ENCODE results near the gene CCDC127. TPM values are rescaled to one million over a fixed set of nuclear protein-coding genes. Genes with fewer than 3 reads are reported as not detected.

Gene CCDC127
- total and polyA plus RNA-seq, 7 donors, result 4.1 to 11.2 (median 7.0) TPM

DNA sequence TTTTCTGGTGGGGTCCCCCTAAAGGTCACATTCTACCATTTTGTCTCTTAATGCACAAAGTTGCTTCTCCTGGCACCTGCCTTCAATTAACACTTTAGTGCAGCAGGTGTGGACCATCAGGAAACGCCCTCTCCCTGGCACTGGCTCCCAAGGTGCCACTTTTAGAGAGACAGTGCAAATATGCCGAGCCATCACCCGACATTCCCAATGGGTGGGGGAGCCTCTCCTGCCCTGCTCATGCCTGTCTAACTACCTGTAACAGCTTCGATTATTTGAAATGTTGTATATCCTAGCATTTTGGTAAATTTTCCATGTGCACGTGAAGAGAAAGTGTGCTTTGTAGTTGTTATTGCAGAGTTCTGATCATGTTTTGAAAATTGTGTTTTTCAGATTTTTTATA is 39.8 kb downstream of the CCDC127 start:
- no peak for ATAC-seq
- WGBS, 3 donors, result 58 to 70% (median 70%) methylated on average over 5 of the region's 5 CpGs

DNA sequence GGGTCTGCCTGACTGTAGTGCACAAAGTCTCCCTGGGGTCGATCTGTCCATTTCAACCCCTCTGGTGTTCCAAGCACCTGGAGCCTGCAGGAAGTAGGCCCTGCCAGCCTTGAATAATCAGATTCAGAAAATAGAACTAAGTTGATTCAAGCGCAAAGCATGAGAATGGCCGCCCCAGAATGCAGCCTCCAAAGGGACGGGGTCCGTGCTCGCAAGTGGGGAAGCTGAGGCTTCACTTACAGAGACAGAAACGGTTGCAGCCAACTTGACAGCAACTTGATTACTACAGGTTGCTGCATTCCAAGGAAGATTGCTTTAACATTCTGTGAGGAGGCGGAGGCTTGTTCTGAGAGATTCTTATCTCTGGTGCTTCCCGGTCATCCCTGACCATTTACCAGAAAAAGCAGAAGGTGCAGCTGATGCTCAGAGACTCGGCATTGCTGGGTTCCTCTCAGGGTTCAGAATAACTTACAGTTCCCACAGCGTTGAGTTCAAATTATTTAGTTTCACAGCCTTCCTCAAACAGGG is 41.6 kb downstream of the CCDC127 start:
- no peak for ATAC-seq
- 75 to 80% (median 75%) methylated on average over 11 of the region's 11 CpGs for WGBS, 3 donors
- Histone ChIP-seq H3K27me3 (ENCODE audit: insufficient read depth in 3 of 3, low read length in 2 of 3) (peaks cover 0 to 12% (median 0%) of the 10 kb centered on the region in 3 donors), H3K27ac (no peak overlapping the region), H3K36me3 (ENCODE audit: insufficient read depth in 1 of 2, low read depth in 1 of 2) (no peaks in the 10 kb centered on the region), H3K9me3 (no peaks in the 10 kb centered on the region), H3K4me1 (no peaks in the 10 kb centered on the region), H3K4me3 (no peak overlapping the region)
- intact Hi-C loops (cut with DNase I), result no loop called here
- TF ChIP-seq, protein P1, sequence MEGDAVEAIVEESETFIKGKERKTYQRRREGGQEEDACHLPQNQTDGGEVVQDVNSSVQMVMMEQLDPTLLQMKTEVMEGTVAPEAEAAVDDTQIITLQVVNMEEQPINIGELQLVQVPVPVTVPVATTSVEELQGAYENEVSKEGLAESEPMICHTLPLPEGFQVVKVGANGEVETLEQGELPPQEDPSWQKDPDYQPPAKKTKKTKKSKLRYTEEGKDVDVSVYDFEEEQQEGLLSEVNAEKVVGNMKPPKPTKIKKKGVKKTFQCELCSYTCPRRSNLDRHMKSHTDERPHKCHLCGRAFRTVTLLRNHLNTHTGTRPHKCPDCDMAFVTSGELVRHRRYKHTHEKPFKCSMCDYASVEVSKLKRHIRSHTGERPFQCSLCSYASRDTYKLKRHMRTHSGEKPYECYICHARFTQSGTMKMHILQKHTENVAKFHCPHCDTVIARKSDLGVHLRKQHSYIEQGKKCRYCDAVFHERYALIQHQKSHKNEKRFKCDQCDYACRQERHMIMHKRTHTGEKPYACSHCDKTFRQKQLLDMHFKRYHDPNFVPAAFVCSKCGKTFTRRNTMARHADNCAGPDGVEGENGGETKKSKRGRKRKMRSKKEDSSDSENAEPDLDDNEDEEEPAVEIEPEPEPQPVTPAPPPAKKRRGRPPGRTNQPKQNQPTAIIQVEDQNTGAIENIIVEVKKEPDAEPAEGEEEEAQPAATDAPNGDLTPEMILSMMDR (IDR thresholded peaks at IDR 0.05), result no peak
- peak in 1 of 2 donors; percentile 28 for DNase-seq

More for the DNA sequence above, 39.8 kb downstream of the CCDC127 start:
- Histone ChIP-seq H3K27me3 (ENCODE audit: insufficient read depth in 3 of 3, low read length in 2 of 3) (peaks cover 0 to under 1% (median 0%) of the 10 kb centered on the region in 3 donors), H3K36me3 (ENCODE audit: insufficient read depth in 1 of 2, low read depth in 1 of 2) (no peaks in the 10 kb centered on the region), H3K4me1 (no peaks in the 10 kb centered on the region), H3K4me3 (no peak overlapping the region), H3K9me3 (no peaks in the 10 kb centered on the region), H3K27ac (no peak overlapping the region)
- no peak for DNase-seq
- intact Hi-C loops (cut with DNase I), result no loop called here
- TF ChIP-seq, protein P1 (IDR thresholded peaks at IDR 0.05), result no peak

DNA sequence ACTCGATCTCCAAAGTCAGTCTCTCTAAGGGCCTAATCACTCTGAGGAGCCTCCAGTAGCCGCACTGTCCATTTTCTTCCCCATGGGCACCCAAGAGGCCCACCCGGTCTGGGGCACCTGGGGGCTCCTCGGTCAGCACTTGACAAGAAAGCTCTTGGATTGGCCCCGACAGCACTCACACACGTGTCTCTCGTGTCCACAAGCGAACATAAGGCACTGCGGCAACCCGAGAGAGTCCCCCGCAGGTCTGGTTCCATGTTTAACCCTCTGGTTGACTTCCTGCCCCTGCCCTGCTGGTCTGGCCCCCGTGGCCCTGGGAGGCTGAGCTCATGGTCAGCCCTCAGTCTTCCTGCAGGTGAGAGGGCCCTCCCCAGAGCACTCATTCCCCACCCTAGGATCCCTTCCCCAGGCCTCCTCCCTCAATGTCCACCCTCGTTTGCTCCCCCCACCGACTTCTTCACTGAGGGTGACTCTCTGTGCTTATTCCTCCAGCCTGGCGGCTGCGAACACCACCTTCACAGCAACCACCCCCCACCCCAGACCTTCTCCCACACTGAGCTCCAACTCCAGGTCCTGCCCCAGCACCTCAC is 43.0 kb downstream of the CCDC127 start:
- Histone ChIP-seq H3K27me3 (ENCODE audit: insufficient read depth in 3 of 3, low read length in 2 of 3) (peaks cover 0 to 12% (median 0%) of the 10 kb centered on the region in 3 donors), H3K27ac (no peak overlapping the region), H3K9me3 (no peaks in the 10 kb centered on the region), H3K4me3 (no peak overlapping the region), H3K36me3 (ENCODE audit: insufficient read depth in 1 of 2, low read depth in 1 of 2) (no peaks in the 10 kb centered on the region), H3K4me1 (no peaks in the 10 kb centered on the region)
- peak; percentile 7 to 24 for DNase-seq
- 87 to 89% (median 89%) methylated on average over 16 of the region's 16 CpGs for WGBS, 3 donors
- intact Hi-C loops (cut with DNase I), result no loop called here
- TF ChIP-seq, protein P1 (IDR thresholded peaks at IDR 0.05), result no peak
- ATAC-seq, result no peak

DNA sequence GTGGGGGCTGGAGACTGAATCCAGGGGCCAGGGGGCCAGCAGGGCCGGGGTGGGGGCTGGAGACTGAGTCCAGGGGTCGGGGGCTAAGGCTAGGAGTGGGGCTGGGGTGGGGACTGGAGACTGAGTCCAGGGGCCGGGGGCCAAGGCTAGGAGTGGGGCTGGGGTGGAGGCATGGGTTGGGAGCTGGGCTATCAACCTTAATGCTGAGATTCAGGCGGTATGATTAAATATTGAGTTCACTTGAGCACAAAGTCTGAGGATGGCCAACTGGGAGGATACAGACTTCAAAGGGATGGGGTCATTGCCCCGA is 43.7 kb downstream of the CCDC127 start:
- Histone ChIP-seq H3K27me3 (ENCODE audit: insufficient read depth in 3 of 3, low read length in 2 of 3) (peaks cover 0 to 12% (median 0%) of the 10 kb centered on the region in 3 donors), H3K9me3 (no peaks in the 10 kb centered on the region), H3K36me3 (ENCODE audit: insufficient read depth in 1 of 2, low read depth in 1 of 2) (no peaks in the 10 kb centered on the region), H3K4me3 (no peak overlapping the region), H3K4me1 (no peaks in the 10 kb centered on the region), H3K27ac (no peak overlapping the region)
- WGBS, 3 donors, result 83 to 91% (median 85%) methylated on average over 5 of the region's 5 CpGs
- ATAC-seq (no peak), DNase-seq (peak; percentile 9 to 33)
- TF ChIP-seq, protein P1 (IDR thresholded peaks at IDR 0.05), result no peak
- intact Hi-C loops (cut with DNase I), result no loop called here
